ENCODE results near the gene METAP2.
"Not testable (repeated sequence)": the region's sequence is repeated elsewhere in the genome, so short reads cannot be mapped to it uniquely, and the experiment has no call there.

Gene METAP2

GRCh38 chr12:95473884-95474659 is at the start of gene METAP2:
TSS of gene METAP2 (plus strand) at chr12:95474152. CDS start at chr12:95474180, 28 bp downstream.
- DNase-seq (ENCODE audit: low spot score) = peak; percentile 97

- no peak for DNase-seq (ENCODE audit: low spot score)
Observed at GRCh38 chr12:95424271-95424994, 49.5 kb upstream of the METAP2 start.

GRCh38 chr12:95429172-95429510 is 44.8 kb upstream of the METAP2 start:
- DNase-seq (ENCODE audit: low spot score) = no peak

- no peak for DNase-seq (ENCODE audit: low spot score)
Observed at GRCh38 chr12:95431120-95431519, 42.8 kb upstream of the METAP2 start.

- DNase-seq (ENCODE audit: low spot score) = no peak
Observed at GRCh38 chr12:95435355-95435754, 38.6 kb upstream of the METAP2 start.

- DNase-seq (ENCODE audit: low spot score) = no peak
Observed at GRCh38 chr12:95437565-95437964, 36.4 kb upstream of the METAP2 start.

- DNase-seq (ENCODE audit: low spot score) = no peak
Observed at GRCh38 chr12:95439461-95440230, 34.3 kb upstream of the METAP2 start.

GRCh38 chr12:95440401-95440800 is 33.6 kb upstream of the METAP2 start:
- no peak for DNase-seq (ENCODE audit: low spot score)

- no peak for DNase-seq (ENCODE audit: low spot score)
Observed at GRCh38 chr12:95443459-95443858, 30.5 kb upstream of the METAP2 start.

- DNase-seq (ENCODE audit: low spot score) = not testable (repeated sequence)
Observed at GRCh38 chr12:95445099-95445498, 28.9 kb upstream of the METAP2 start.

GRCh38 chr12:95445884-95446505 is 28.0 kb upstream of the METAP2 start:
- DNase-seq (ENCODE audit: low spot score) = no peak

- DNase-seq (ENCODE audit: low spot score) = peak; percentile 6
Observed at GRCh38 chr12:95446506-95446900, 27.4 kb upstream of the METAP2 start.

- DNase-seq (ENCODE audit: low spot score) = not testable (repeated sequence)
Observed at GRCh38 chr12:95449656-95450055, 24.3 kb upstream of the METAP2 start.

GRCh38 chr12:95452501-95452900 is 21.5 kb upstream of the METAP2 start:
- DNase-seq (ENCODE audit: low spot score) = not testable (repeated sequence)

- not testable (repeated sequence) for DNase-seq (ENCODE audit: low spot score)
Observed at GRCh38 chr12:95453881-95454280, 20.1 kb upstream of the METAP2 start.

- not testable (repeated sequence) for DNase-seq (ENCODE audit: low spot score)
Observed at GRCh38 chr12:95454780-95455215, 19.2 kb upstream of the METAP2 start.

GRCh38 chr12:95457605-95458004 is 16.3 kb upstream of the METAP2 start:
- not testable (repeated sequence) for DNase-seq (ENCODE audit: low spot score)

- no peak for DNase-seq (ENCODE audit: low spot score)
Observed at GRCh38 chr12:95458761-95459160, 15.2 kb upstream of the METAP2 start.

- DNase-seq (ENCODE audit: low spot score) = no peak
Observed at GRCh38 chr12:95459310-95459709, 14.6 kb upstream of the METAP2 start.

GRCh38 chr12:95460105-95460504 is 13.8 kb upstream of the METAP2 start:
- no peak for DNase-seq (ENCODE audit: low spot score)

- DNase-seq (ENCODE audit: low spot score) = no peak
Observed at GRCh38 chr12:95460896-95461295, 13.1 kb upstream of the METAP2 start.

- DNase-seq (ENCODE audit: low spot score) = no peak
Observed at GRCh38 chr12:95462081-95462480, 11.9 kb upstream of the METAP2 start.

Measured in AG08395 (cell line).